GM19193 (cell line): ENCODE data around the gene COMTD1.

Source experiments
- POLR2A ChIP-seq: IDR thresholded peaks from 4 replicates; pipeline ENCODE4 v1.6.1; 2011; ENCODE audit not compliant: insufficient read depth, insufficient read length; ENCODE audit errors: extremely low read depth

The COMTD1 gene

GRCh38 chr10:75235375-75236177, at the start of gene COMTD1:
Gene COMTD1 (minus strand): TSS chr10:75235957. CDS start chr10:75235928, 29 bp downstream.
- no peak for TF ChIP-seq POLR2A

GRCh38 chr10:75283671-75284470, 48.1 kb upstream of the COMTD1 start:
- no peak for TF ChIP-seq POLR2A

DNA sequence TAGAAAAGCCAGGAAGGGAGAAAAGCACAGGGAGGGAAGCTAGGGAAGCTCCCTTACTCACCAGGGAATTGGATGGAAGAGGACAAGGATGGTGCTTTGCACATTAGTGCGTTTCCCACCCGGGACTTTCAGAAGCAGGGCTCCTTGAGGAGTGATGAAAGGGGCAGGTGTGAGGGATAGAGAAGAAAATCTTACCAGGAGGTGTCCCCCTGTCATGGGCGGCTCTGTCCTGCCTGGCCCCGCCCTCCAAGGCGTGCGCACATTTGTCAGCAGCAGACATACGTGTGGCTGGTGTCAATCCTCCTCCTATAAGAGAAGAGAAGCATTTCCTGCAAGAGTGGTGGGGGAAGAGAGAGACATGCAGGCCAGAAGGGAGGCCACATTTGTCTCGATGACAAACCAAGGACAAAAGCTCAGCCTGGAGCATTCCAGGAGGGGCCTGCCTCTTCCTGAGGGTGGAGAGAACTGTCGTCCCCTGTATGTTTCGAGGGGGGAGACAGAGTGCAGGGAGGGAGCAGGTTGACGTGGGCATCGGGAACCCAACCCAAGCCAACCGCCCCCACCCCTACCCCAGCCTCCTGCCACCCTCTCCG, 47.4 kb upstream of the COMTD1 start:
- no peak for TF ChIP-seq POLR2A

DNA sequence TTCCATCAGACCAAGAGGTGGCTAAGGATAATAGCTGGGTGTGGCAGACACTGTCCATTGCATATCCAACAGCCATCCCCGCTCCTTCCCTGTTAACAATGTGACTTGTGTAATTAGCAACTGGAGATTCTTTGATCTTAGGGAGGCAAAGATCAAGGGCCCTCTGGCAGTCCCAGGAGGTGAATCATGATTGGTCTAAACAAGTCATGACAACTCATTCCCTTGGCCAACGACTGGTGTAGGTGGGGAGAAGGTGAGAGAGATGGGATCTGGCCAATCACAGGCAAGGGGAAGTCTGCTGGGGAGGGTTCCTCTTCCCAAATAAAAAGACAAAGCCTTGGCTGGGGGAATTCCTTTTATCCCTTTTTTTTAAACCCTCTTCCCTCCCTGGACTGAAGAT, 46.2 kb upstream of the COMTD1 start:
- TF ChIP-seq POLR2A = no peak

DNA sequence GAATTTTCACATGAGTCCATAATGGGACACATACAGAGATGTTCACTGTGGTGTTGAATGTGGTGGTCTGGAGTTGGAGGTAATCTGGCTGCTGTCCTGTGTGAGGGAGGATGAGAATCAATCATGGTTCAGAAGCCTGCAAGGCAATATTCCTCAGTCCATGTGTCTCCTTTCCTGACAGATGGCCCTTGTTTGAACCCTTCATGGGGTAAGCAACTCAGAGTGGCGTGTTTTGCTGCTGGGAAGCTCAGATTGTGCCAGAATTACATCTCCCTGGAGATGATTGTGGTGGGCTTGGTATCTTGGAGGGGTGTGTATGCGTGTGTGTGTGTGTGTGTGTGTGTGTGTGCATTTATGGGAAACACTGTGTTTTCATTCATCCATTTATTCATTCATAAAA, 44.5 kb upstream of the COMTD1 start:
- no peak for TF ChIP-seq POLR2A

DNA sequence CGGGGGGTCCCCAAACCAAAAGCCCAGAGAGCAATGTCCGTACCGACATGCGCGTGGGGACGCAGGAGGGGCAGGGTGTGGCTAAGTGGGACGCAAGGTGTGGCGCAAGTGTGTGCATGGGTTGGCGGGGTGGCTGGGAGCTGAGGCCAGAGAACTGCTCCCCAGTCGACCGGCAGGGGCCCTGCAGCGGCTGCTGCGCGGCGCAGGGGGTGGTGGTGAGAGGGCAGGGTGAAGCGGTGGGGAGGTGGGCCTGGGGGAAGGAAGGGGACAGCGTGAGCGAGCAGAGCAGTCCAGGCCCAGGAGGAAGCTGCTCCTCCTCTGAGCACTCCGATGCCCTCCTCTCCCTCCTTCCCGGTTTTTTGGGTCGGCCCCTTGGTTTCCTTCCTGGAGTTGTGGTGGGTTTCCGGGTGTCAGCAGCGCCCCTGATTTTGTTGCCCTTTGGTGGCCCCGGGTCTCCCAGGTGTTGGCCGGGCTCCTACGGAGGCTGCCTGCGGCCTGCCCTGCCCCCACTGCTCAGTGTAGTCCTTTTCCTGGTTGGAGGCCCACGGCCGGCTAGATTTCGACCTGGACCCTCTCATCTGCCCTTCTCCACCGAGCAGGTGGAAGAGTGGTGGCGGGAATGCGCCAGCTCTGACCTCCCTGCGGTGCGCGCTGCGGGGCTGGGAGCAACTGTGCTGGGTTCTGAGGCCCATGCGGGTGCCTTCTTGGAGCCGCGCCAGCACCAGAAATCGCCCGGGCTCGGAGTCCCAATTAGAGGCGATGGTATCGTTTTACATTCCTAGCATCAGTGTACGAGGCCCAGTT, 40.5 kb upstream of the COMTD1 start:
- TF ChIP-seq POLR2A = no peak

DNA sequence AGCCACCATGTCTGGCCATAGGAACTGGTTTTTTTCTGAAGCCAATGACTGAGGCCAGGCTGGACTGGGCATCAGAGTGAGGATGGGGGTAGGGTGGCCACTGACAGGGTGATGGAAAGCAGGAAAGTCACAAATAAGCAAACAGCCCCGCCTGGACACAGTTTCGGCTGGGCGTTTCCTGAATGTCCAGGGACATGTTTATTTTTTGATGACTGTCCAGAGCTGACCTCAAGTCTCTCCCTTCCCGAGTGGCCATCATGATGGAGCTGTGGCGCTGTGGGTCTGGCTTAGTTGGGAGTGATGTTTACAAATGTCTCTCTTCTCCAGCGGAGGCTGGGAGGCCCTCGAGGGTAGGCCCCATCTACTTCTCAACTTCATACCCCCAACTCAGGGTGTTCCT, 37.1 kb upstream of the COMTD1 start:
- no peak for TF ChIP-seq POLR2A

- TF ChIP-seq POLR2A = no peak
Measured at GRCh38 chr10:75272094-75272493, 36.3 kb upstream of the COMTD1 start.

- TF ChIP-seq POLR2A = no peak
Measured at GRCh38 chr10:75269605-75270004, 33.8 kb upstream of the COMTD1 start.

GRCh38 chr10:75266945-75267344, 31.2 kb upstream of the COMTD1 start:
- TF ChIP-seq POLR2A = no peak

DNA sequence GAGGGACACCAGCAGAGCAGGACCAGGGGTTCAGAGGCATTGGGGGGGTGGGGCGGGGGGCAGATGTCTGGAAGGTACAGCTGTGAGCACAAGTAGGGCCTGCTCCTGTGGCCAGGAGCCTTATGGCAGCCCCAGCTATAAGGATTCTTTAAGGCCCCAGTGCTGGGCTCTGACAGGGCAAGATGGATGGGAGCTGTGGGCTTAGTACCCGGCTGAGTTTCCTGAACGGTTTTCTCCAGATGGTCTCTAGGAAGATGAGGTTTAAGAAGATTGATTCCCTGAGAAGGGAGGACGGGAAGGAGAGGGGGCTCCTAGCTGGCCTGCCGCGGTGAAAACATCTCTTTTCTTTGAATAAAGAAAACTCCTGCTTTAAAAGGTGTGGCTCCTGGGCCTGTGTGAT, 30.1 kb upstream of the COMTD1 start:
- no peak for TF ChIP-seq POLR2A

DNA sequence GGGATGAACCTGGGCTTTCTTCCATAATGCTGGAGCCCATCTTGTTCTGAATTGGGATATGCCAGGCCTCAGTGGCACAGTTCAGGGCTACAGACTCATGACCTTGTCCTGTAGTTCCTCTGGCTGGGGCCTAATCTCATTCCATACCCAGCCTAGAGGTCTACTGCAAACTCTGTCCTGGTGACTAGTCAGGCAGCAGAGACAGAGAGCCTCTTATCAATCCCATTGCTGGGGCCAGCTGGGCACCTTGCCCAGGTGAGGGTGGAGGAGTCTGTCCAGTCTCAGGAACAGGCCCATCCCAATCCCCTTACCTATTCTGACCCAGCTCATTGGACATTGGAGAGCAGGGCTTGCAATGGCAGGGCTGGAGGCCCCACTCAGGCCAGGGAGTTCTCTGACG, 28.0 kb upstream of the COMTD1 start:
- TF ChIP-seq POLR2A = no peak

DNA sequence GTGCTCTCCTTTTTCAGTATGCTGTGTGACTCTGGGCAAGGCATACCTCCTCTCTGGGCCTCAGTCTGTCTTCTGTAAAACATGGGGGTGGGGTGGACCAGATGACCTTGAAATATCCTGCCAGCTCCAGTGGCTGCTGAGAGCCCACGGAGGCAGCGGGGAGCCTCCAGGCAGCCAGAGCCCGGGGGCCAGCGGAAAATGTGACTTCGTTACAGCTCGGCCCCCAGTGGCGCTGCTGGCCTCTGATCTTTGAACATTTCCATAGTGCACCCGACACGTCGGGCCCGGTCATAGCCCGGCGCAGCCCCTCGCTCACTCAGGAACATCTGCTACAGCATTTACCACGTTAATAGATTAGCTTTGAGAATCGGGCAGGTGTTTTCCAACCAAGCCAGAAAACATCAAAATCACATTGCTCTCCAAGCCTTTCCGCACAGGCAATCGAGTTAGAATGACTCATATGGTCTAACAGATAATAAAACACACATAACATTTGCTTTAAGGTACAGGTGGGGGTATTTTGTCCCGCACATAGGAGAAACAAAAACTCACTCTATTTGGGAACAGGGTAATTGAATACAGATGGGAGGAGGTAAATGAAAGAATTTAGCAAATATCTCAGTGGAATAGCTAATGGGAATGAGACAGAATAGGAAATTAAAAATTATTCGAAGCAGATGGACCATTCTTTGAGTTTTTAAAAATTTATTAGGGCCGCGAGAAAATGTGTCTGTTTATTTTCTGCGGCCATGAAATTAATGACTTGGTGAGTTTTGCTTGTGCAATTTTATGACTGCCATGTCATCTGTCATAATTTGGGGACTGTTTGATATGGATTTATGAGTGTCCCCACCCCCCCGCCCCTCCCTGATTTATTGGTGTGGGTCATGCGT, 26.3 kb upstream of the COMTD1 start:
- TF ChIP-seq POLR2A = no peak

DNA sequence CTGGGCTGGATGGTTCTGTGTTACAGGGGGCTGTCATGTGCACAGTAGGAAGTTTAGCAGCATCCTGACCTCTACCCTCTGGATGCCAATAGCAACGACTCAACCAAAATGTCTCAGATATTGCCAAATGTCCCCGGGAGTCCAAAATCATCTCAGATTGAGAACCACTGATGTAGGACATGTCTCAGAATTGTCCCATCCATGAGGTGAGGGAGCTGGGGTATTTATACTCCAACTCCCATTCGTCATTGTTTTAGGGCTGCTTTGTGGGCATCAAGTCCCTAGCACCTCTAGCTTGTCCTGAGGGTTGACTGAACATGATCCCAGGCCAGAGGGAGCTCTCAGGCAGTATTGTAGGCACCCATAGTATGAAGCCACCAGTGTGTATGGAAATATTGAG, 25.2 kb upstream of the COMTD1 start:
- TF ChIP-seq POLR2A = no peak

- TF ChIP-seq POLR2A = no peak
Measured at GRCh38 chr10:75254739-75255138, 19.0 kb upstream of the COMTD1 start.
